H1 (cell line): ENCODE results near the gene SLC7A10. TPM values are rescaled to one million over a fixed set of nuclear protein-coding genes. Genes with fewer than 3 reads are reported as not detected.

Experiments
- CTCF ChIA-PET: fragments of 300-600 bp; sonication (Branson Sonifier 250); formaldehyde crosslinking; loops from one replicate; lab custom pipeline; 2021; ENCODE audit not compliant: partially characterized antibody; lab: Charles Lee
- POLR2A ChIA-PET: fragments of 300-600 bp; sonication (Branson Sonifier 250); formaldehyde crosslinking; loops from one replicate; lab custom pipeline; 2021; ENCODE audit warnings: inconsistent platforms; ENCODE audit not compliant: partially characterized antibody; lab: Charles Lee
- DNase-seq, 2 experiments: peaks; one replicate each; pipeline versions ENCODE4 v3.0.0 to v3.0.0-alpha.2; 2010 to 2022; ENCODE audit warnings: low spot score in 2 of 2, low read depth in 1 of 2, mixed read lengths in 1 of 2
- FAIRE-seq: peaks from 2 replicates; lab custom pipeline; 2011; peaks lifted over from hg19 to GRCh38; lab: Jason Lieb, UNC
- H2AFZ ChIP-seq: 2 replicates; pipeline ENCODE4 v1.8.1; 2012; ENCODE audit warnings: low read length, inconsistent platforms
- H2AK5ac ChIP-seq: 2 replicates; pipeline ENCODE4 v1.6.1; 2013; ENCODE audit warnings: low read depth, low read length
- H2BK120ac ChIP-seq: replicated peaks from 2 replicates; pipeline ENCODE3; 2013; ENCODE audit warnings: low read depth, low read length, inconsistent platforms
- H2BK12ac ChIP-seq: 2 replicates; pipeline ENCODE4 v1.6.1; 2013; ENCODE audit warnings: low read depth, low read length
- H2BK15ac ChIP-seq: 2 replicates; pipeline ENCODE4 v1.6.1; 2013; ENCODE audit warnings: low read length
- H2BK20ac ChIP-seq: 2 replicates; pipeline ENCODE4 v1.6.1; 2013; ENCODE audit warnings: low read length
- H2BK5ac ChIP-seq: 2 replicates; pipeline ENCODE4 v1.6.1; 2013; ENCODE audit warnings: low read depth, low read length
- H3K14ac ChIP-seq: 2 replicates; pipeline ENCODE4 v1.6.1; 2013; ENCODE audit warnings: inconsistent platforms; ENCODE audit not compliant: insufficient read length
- H3K18ac ChIP-seq: 2 replicates; pipeline ENCODE4 v1.6.1; 2013; ENCODE audit warnings: low read length; ENCODE audit errors: extremely low read depth
- H3K23ac ChIP-seq: 2 replicates; pipeline ENCODE4 v1.6.1; 2013; ENCODE audit warnings: inconsistent platforms; ENCODE audit not compliant: insufficient read length
- H3K23me2 ChIP-seq: 2 replicates; pipeline ENCODE4 v1.6.1; 2013; ENCODE audit warnings: low read depth, low read length
- H3K27ac ChIP-seq: 2 replicates; pipeline ENCODE4 v1.6.1; 2011; ENCODE audit warnings: low read depth, low read length, inconsistent platforms
- H3K27me3 ChIP-seq, 4 experiments: replicated peaks in 1 of 4; 1 replicate in 1 of 4; 2 replicates in 3 of 4; pipeline versions ENCODE4 v1.6.1 to v1.8.1; 2011 to 2013; ENCODE audit warnings: low read length in 3 of 4, mild to moderate bottlenecking in 3 of 4, inconsistent platforms in 2 of 4, mixed read lengths in 2 of 4, moderate library complexity in 1 of 4; ENCODE audit not compliant: control insufficient read depth in 3 of 4, insufficient read depth in 3 of 4; ENCODE audit errors: extremely low read depth in 1 of 4
- H3K36me3 ChIP-seq, 4 experiments: 2 replicates each; pipeline versions ENCODE4 v1.6.1 to v1.8.1; 2011 to 2013; ENCODE audit warnings: mild to moderate bottlenecking in 4 of 4, low read length in 3 of 4, moderate library complexity in 2 of 4, control low read depth in 1 of 4, inconsistent platforms in 1 of 4; ENCODE audit not compliant: insufficient read depth in 4 of 4, control insufficient read depth in 2 of 4
- H3K4ac ChIP-seq: replicated peaks from 2 replicates; pipeline ENCODE3; 2013; ENCODE audit warnings: low read length, low read depth, mixed read lengths, inconsistent platforms; ENCODE audit not compliant: insufficient read length
- H3K4me1 ChIP-seq, 4 experiments: replicated peaks in 1 of 4; 1 replicate in 1 of 4; 2 replicates in 3 of 4; pipeline versions ENCODE4 v1.6.1 to v1.8.1; 2011 to 2013; ENCODE audit warnings: low read length in 3 of 4, inconsistent platforms in 2 of 4, mixed read lengths in 1 of 4; ENCODE audit not compliant: insufficient read depth in 4 of 4, control insufficient read depth in 3 of 4
- H3K4me2 ChIP-seq, 2 experiments: 2 replicates each; pipeline versions ENCODE4 v1.6.1 to v1.8.1; 2011 to 2013; ENCODE audit warnings: low read depth in 2 of 2, low read length in 2 of 2, control low read depth in 1 of 2, inconsistent platforms in 1 of 2, mild to moderate bottlenecking in 1 of 2; ENCODE audit not compliant: insufficient read depth in 1 of 2
- H3K4me3 ChIP-seq, 4 experiments: fragments of 200-600, 300-600 bp in 1 of 4; sonication (generic), shearing (Covaris generic), sonication (Bioruptor Twin) in 1 of 4; 2 replicates each; pipeline versions ENCODE4 v1.5.1 to v1.8.1; 2011 to 2016; ENCODE audit warnings: low read length in 4 of 4, low read depth in 3 of 4, control low read depth in 2 of 4, inconsistent platforms in 2 of 4, mild to moderate bottlenecking in 2 of 4, mixed read lengths in 1 of 4, moderate library complexity in 1 of 4; ENCODE audit not compliant: insufficient read depth in 2 of 4; ENCODE audit errors: extremely low read depth in 1 of 4
- H3K56ac ChIP-seq: replicated peaks from 2 replicates; pipeline ENCODE3; 2013; ENCODE audit warnings: low read depth, mild to moderate bottlenecking, mixed read lengths, low read length, inconsistent platforms; ENCODE audit not compliant: insufficient read length
- H3K79me1 ChIP-seq: 2 replicates; pipeline ENCODE4 v1.6.1; 2013; ENCODE audit warnings: low read depth, low read length, control low read depth
- H3K79me2 ChIP-seq, 2 experiments: 2 replicates each; pipeline versions ENCODE4 v1.6.1 to v1.8.1; 2012 to 2013; ENCODE audit warnings: low read length in 2 of 2, mild to moderate bottlenecking in 2 of 2, inconsistent platforms in 1 of 2; ENCODE audit not compliant: insufficient read depth in 2 of 2, control insufficient read depth in 1 of 2
- H3K9ac ChIP-seq, 4 experiments: replicated peaks in 1 of 4; 1 replicate in 1 of 4; 2 replicates in 3 of 4; pipeline versions ENCODE4 v1.6.1 to v1.8.1; 2011 to 2013; ENCODE audit warnings: low read depth in 3 of 4, low read length in 3 of 4, control low read depth in 2 of 4, mild to moderate bottlenecking in 2 of 4, moderate library complexity in 2 of 4, inconsistent platforms in 1 of 4; ENCODE audit errors: extremely low read depth in 1 of 4
- H3K9me3 ChIP-seq, 2 experiments: 2 replicates each; pipeline versions ENCODE4 v1.6.1 to v1.8.1; 2012 to 2013; ENCODE audit warnings: mild to moderate bottlenecking in 2 of 2, moderate library complexity in 2 of 2, control low read depth in 1 of 2, inconsistent platforms in 1 of 2, low read depth in 1 of 2, low read length in 1 of 2, mixed read lengths in 1 of 2; ENCODE audit not compliant: insufficient read depth in 2 of 2
- H4K20me1 ChIP-seq, 2 experiments: replicated peaks in 1 of 2; 2 replicates each; pipeline versions ENCODE3 to v1.8.1; 2011 to 2013; ENCODE audit warnings: inconsistent platforms in 2 of 2, low read length in 2 of 2, mild to moderate bottlenecking in 1 of 2; ENCODE audit not compliant: insufficient read depth in 2 of 2, control insufficient read depth in 1 of 2
- H4K5ac ChIP-seq: 2 replicates; pipeline ENCODE4 v1.6.1; 2013; ENCODE audit warnings: low read length, low read depth, mixed read lengths, inconsistent platforms; ENCODE audit not compliant: insufficient read length
- H4K8ac ChIP-seq: 2 replicates; pipeline ENCODE4 v1.8.0; 2013; ENCODE audit warnings: mild to moderate bottlenecking, moderate library complexity, low read length, inconsistent platforms; ENCODE audit not compliant: insufficient read depth; ENCODE audit errors: extremely low read depth
- H4K91ac ChIP-seq: replicated peaks from 2 replicates; pipeline ENCODE3; 2013; ENCODE audit warnings: low read length, mixed read lengths, inconsistent platforms; ENCODE audit not compliant: insufficient read length
- CHD1 ChIP-seq: IDR thresholded peaks from 2 replicates; pipeline ENCODE4 v1.6.1; 2012; ENCODE audit warnings: low read depth, low read length, improper control_type of control experiment
- GABPA ChIP-seq: IDR thresholded peaks from 2 replicates; pipeline ENCODE4 v1.6.1; 2011; ENCODE audit warnings: mild to moderate bottlenecking, low read length, moderate library complexity, borderline replicate concordance; ENCODE audit not compliant: insufficient read depth
- PHF8 ChIP-seq: fragments of 200-600 bp; sonication (generic); conservative IDR thresholded peaks from 2 replicates; pipeline ENCODE4 v1.7.1; 2012; ENCODE audit warnings: low read depth, mild to moderate bottlenecking, inconsistent platforms, low read length, moderate library complexity
- RAD21 ChIP-seq, 2 experiments: IDR thresholded peaks in 1 of 2; conservative IDR thresholded peaks in 1 of 2; 2 replicates each; pipeline ENCODE4 v1.6.1; 2011; ENCODE audit warnings: low read depth in 2 of 2, low read length in 2 of 2, improper control_type of control experiment in 1 of 2, inconsistent platforms in 1 of 2, mild to moderate bottlenecking in 1 of 2, moderate library complexity in 1 of 2
- RBBP5 ChIP-seq: IDR thresholded peaks from 2 replicates; pipeline ENCODE4 v1.7.1; 2012; ENCODE audit warnings: low read depth, mild to moderate bottlenecking, inconsistent platforms, low read length, moderate library complexity, borderline replicate concordance
- SAP30 ChIP-seq: fragments of 300-600 bp; sonication (generic); IDR thresholded peaks from 2 replicates; pipeline ENCODE4 v1.7.1; 2012; ENCODE audit warnings: low read length, moderate library complexity, mild to moderate bottlenecking, inconsistent platforms; ENCODE audit not compliant: insufficient read depth, insufficient replicate concordance
- SIX5 ChIP-seq: IDR thresholded peaks from 2 replicates; pipeline ENCODE4 v1.6.1; 2011; ENCODE audit warnings: mild to moderate bottlenecking, low read depth, low read length
- SP4 ChIP-seq: IDR thresholded peaks from 2 replicates; pipeline ENCODE4 v1.6.1; 2012; ENCODE audit warnings: low read length, inconsistent platforms
- SRF ChIP-seq: IDR thresholded peaks from 2 replicates; pipeline ENCODE4 v1.6.1; 2011; ENCODE audit warnings: mild to moderate bottlenecking, low read depth, low read length, moderate library complexity
- WGBS, 2 experiments: shearing (Covaris generic) in 1 of 2; methylation state at CpG; one replicate each; pipeline versions ENCODE4 v1.1.6 to v1.1.7; 2013 to 2015; ENCODE audit warnings: low lambda C conversion rate in 2 of 2, mixed read lengths in 2 of 2, inconsistent platforms in 1 of 2, low coverage in 1 of 2, missing lambda C conversion rate in 1 of 2; ENCODE audit not compliant: insufficient replicate concordance in 2 of 2, insufficient coverage in 1 of 2, insufficient read length in 1 of 2; ENCODE audit errors: extremely low coverage in 1 of 2, missing lambda C conversion rate in 1 of 2; 5-methylcytosine and 5-hydroxymethylcytosine counted together
- polyA plus RNA-seq, 7 experiments: library from polyadenylated mRNA; depleted of rRNA in 3 of 7; stranded (reverse) in 5 of 7; unstranded in 2 of 7; fragments of >200 nt in 5 of 7; fragments of 200-250 nt in 2 of 7; gene quantifications; 1 replicate in 5 of 7; 2 replicates in 1 of 7; 4 replicates in 1 of 7; pipeline versions ENCODE4 v1.2.1 to v1.2.3, GENCODE V29; 2011 to 2013; ENCODE audit warnings: missing spikeins in 2 of 7, mixed read lengths in 2 of 7
- total RNA-seq: library from RNA; stranded (reverse); fragmentation: NEBNext Ultra II Directional; extraction: Animal tissue kit (Norgen Biotek cat#: 25700); gene quantifications from 2 replicates; pipeline ENCODE4 v1.2.1, GENCODE V29; 2021
- TF ChIP-seq, protein P1 (sequence below): IDR thresholded peaks from 2 replicates; pipeline ENCODE4 v1.6.1; 2012; ENCODE audit warnings: low read length, inconsistent platforms

SLC7A10 gene
- total and polyA plus RNA-seq, 2 of the 8 experiments (the other 6 are each of a cell fraction or from before 2014, with no cell fraction given): 3.7 to 7.1 TPM

DNA sequence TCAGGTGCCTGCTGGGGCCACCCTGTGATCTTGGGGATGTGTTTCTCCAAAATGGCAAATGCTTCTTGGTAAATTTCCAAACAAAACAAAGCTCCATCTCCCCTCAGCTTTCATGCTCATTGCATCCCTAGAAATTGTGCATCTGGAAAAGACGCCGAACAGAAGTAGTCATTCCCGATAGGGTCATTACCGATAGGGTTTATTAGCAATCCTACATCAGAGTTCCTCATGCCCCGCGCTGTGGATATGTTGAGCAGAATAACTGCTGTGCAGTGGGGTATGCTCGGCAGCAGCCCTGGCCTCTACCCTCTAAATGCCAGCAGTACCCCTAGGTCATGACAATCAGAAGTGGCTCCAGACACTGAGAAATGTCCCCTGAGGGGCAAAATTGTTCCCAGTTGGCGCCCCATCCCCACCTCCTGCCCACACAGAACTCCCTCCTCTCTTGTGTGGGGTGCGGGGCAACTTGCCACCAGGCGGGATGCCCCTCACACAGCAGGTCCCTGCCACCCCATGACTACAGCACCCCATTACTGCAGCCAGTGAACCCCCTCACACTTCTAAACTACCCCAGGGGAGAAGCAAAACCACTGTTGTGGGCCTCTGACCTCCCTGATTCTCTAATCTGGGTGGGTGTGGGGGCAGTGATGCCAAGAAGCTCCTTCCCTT, 13.0 kb upstream of the SLC7A10 start:
- no peak overlapping the region for H3K4me3 ChIP-seq
- no peak overlapping the region for H2AK5ac ChIP-seq
- 86% methylated on average over 10 of the region's 10 CpGs; no CpG with 5 or more reads in 1 of the 2 experiments for WGBS, 2 experiments
- no peak overlapping the region for H3K56ac ChIP-seq
- H3K27me3 ChIP-seq: no peaks in the 10 kb centered on the region
- CTCF ChIA-PET: interaction anchor here (0.7 to 15.1 kb wide), 7 partner anchors 8 to 533 kb away, joined by 3 to 426 read pairs (median 3); no protein-coding TSS in a partner anchor
- no peak overlapping the region for H4K91ac ChIP-seq
- no peak overlapping the region for H3K4me2 ChIP-seq
- H2BK120ac ChIP-seq: no peak overlapping the region
- no peak overlapping the region for H2BK12ac ChIP-seq
- H3K9ac ChIP-seq: no peak overlapping the region
- DNase-seq (no peak), FAIRE-seq (no peak)
- POLR2A ChIA-PET: interaction anchor here (0.6 to 1.2 kb wide), 5 partner anchors 12 to 499 kb away, joined by 3 to 4 read pairs (median 3); partner anchors contain the start of gene CEBPA
- no peaks in the 10 kb centered on the region for H4K20me1 ChIP-seq
- H3K14ac ChIP-seq: no peak overlapping the region
- H3K36me3 ChIP-seq: no peaks in the 10 kb centered on the region
- H3K9me3 ChIP-seq: no peaks in the 10 kb centered on the region
- no peaks in the 10 kb centered on the region for H3K79me2 ChIP-seq
- peaks cover 1% of the 10 kb centered on the region; the same call in 1 of the 2 replicates for H3K23me2 ChIP-seq
- no peak overlapping the region for H4K5ac ChIP-seq
- no peak overlapping the region for H3K18ac ChIP-seq
- no peak overlapping the region for H2AFZ ChIP-seq
- no peak overlapping the region for H3K23ac ChIP-seq
- H2BK15ac ChIP-seq: no peak overlapping the region
- no peaks in the 10 kb centered on the region for H3K79me1 ChIP-seq
- no peak overlapping the region for H2BK20ac ChIP-seq
- H2BK5ac ChIP-seq: no peak overlapping the region
- H3K4ac ChIP-seq: no peak overlapping the region
- H3K27ac ChIP-seq: no peak overlapping the region
- H3K4me1 ChIP-seq: no peaks in the 10 kb centered on the region
- H4K8ac ChIP-seq: no peak overlapping the region
- no peak for TF ChIP-seq SIX5
- no peak for TF ChIP-seq SRF
- no peak for TF ChIP-seq RAD21 (IDR thresholded peaks at IDR 0.05 in 1 of 2, conservative IDR thresholded peaks at IDR 0.05 in 1 of 2; ENCODE audit: low read depth in 2 of 2, low read length in 2 of 2)
- TF ChIP-seq, protein P1, sequence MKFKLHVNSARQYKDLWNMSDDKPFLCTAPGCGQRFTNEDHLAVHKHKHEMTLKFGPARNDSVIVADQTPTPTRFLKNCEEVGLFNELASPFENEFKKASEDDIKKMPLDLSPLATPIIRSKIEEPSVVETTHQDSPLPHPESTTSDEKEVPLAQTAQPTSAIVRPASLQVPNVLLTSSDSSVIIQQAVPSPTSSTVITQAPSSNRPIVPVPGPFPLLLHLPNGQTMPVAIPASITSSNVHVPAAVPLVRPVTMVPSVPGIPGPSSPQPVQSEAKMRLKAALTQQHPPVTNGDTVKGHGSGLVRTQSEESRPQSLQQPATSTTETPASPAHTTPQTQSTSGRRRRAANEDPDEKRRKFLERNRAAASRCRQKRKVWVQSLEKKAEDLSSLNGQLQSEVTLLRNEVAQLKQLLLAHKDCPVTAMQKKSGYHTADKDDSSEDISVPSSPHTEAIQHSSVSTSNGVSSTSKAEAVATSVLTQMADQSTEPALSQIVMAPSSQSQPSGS: no peak
- no peak for TF ChIP-seq SP4
- TF ChIP-seq SAP30: no peak
- TF ChIP-seq CHD1: no peak
- no peak for TF ChIP-seq RBBP5
- TF ChIP-seq PHF8: no peak
- no peak for TF ChIP-seq GABPA
